GM18511 (cell line): ENCODE data around the gene KIRREL1.

Source experiments
- ATAC-seq: cut with Tn5 transposase; IDR thresholded peaks from one replicate; pipeline ENCODE4 v1.9.1; 2021; ENCODE audit warnings: mild to moderate bottlenecking, moderate library complexity; ENCODE audit not compliant: unreplicated experiment

KIRREL1 gene

DNA sequence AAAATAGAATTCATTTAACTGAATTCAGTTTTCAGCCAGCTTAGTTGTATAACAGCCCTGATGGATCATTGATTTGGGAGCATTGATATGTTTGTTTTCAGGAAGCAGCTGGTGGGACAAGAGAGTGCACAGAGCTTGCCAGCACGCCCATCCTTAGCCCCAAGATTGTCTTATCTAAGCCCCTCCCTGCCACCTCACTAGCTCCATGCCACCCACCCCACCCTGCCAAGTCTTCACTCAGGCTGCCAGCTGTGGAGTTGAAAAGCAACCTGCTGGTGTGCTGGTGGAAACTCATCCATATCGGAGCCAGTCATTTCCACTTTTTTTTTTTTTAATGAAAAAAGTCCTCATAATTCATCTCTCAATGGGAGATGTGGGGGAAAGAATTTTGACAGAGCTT is 11.8 kb downstream of the KIRREL1 start:
- no peak for ATAC-seq

DNA sequence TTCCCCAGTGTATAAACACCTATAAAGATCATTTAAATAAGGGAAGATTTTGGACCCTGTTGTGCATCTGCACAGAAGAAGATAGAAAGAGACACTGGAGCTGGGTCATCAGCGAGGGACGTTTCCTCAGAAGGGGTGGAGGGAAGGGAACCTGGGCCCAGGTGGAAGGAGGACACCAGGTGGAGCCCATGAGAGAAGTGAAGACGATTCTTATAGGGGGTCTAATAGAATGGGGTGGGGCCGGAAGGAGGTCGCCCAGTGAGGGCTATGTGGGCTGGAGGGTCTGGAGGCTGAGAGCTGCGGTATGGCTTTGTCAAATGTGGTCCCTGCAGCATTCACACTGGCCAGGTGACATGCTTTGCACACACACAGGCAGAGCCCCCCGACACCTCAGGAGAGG is 13.7 kb downstream of the KIRREL1 start:
- no peak for ATAC-seq

DNA sequence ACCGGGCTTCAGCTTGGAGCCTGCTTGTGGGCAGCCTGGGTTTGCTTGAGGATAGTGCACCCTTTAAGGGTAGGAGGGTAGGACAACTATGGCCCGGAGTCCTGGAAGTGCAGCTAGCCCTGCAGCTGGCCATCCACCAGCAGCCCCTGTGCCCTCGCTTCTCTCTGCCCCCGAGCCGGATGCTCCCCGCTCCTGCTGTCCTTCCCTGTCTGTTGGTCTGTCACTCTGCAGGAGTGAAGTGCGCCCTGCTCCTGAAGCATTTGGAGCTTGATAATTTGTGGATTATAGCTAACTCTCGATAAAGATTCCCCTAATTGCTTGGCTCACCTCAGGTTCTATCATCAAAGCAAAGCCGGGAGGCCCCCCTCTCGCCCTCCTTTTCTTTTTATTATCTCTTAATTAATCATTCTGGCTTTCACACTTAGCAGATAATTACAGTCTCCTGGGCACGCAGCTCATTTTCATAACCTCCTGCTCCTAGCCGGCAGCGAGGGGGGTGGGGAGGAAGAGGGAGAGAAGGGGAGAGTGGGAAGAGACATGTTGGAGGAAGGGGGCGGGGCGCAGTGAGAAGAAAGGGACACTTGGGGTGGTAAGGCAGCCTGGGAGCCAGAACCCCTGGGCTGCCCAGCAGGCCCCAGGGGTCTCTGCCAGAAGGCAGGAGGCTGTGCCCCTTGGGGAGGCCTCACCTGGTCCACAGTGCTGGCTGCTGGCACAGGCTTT is 14.4 kb downstream of the KIRREL1 start:
- ATAC-seq, result no peak

DNA sequence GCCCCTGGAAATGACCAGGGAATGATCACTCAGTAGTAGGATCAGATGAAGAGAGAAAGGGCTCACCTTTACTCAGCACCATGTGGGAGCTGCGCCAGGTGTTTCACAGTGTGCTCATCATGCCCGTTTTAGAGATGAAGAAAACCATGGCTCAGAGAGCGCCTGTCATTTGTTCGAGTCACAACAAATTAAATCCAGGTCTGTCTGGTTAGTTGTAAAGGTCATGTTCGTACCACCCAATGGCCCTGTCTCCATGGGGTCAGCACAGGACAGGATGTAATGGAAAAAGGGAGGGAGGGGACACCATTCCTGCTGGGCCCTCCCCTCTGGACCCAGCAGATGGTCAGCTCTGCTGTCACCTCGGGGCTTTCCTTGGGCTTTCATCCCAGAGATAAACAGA is 15.2 kb downstream of the KIRREL1 start:
- no peak for ATAC-seq

DNA sequence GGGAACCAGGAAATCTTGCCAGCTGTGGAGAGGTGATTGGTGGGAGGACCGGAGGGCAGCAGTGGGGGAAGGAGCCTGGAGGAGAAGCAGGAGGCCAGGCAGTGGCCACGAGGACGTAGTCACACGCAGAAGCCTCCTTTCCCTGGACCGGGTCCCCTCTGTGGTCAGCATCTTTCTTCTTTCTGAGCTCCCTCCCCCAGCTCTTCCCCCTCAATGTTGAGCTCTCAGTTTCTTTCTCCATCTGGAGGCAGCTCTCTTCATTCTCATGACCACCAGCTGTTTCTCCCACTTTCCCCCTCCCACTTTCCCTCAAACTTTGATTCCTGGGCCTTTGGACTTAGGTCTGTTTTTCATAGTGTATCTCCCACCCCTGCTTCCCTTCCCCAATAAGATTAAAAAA is 18.3 kb downstream of the KIRREL1 start:
- no peak for ATAC-seq

DNA sequence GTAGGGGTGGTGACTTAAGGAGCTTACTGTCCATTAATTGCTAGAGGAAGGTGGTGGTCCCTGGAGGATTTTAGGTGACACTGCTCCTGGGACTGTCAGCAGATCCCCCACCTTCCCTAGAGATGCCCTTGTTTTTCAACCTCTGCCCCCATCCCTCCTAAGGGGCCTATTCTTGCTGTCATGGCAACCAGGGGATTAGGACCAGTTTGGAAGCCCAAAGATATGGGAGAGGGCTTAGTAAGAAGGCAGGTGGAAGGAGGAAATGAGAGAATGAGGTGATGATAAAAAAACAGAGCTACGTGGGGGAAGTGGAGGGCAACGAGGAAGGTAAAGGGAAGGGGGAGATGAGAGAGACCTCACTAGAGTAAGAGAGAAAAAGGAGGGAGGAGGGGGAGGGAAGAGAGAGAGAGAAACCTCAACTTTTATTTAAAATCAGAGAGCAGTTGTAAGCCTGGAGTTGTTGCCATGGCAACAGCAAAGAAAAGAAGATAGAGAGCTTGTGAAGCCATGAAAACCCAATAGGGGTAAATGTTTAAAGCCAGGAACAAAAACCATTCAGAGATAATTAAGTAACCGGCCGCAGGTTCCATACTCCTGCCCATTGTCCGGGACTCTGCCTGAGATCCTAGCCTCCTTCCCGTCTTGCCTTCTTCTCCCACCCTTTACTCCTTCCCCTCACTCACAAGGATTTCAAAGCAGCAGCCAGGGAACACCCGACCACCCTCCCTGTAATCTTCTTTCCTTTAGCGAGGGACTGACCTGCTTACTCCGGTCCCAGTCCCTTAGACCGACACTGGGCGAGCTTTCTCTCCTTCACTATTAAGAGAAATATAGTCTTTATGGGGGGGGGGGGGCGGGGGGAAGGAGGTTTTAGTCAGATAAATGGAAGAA is 20.6 kb downstream of the KIRREL1 start:
- ATAC-seq, result no peak

DNA sequence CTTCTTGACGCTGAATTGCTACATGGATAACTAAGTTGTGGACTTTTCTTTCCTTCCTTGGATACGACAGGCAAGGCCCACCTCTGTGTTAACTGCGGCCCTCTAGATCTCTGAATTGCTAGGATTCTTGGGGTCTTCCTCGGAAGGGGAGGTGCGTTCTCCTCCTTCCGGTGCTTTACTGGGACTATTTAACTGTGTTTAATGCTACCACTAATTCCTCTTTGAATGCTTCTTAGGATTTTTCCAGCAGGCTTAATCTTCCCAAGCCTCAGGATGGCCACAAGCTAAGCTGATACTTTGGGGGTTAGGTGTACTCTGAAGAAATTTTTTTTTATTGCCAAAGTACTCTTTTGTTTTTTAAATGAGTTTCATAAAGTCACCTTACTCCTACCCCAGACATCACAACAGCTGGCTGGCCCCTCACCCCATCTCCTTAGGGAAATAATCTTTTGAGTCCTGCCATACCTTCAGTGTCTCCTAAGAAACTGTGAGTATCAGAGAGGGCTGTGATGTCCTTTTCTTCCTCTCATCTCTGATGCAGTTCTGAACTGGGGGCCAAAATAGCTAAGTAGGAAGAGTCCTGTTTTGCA is 21.4 kb downstream of the KIRREL1 start:
- no peak for ATAC-seq

DNA sequence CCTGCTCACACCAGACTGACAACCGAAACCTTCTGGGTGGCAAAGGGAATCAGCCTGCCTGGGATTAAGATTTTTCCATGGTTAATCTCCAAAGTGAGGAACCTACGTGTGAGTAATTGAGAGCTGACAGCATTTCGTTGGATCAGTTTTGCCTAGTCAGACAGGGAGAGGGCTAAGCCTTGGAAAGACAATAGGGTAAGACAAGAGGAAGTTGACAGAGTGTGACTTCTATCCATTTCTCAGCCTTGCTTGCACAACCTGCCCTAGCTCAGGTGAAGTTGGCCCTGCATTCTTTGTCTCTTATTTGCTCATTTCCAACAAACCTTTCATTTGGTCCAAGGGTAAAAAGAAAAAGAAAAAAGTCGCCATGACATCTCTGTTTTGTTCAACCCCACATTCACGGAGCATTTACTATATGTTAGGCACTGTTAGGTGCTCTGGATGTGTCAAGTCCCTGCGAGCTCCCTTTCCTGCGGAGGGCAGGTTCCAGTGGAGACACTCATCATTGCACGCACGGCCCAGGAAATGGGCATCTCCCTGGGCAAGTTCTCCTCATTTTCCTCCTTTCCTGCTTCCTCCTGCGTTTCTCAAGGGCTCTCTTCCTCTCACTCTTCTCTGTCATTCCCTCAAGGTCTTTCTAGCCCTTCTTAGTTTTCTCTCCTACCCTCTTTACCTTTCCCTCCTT is 23.3 kb downstream of the KIRREL1 start:
- ATAC-seq, result no peak

DNA sequence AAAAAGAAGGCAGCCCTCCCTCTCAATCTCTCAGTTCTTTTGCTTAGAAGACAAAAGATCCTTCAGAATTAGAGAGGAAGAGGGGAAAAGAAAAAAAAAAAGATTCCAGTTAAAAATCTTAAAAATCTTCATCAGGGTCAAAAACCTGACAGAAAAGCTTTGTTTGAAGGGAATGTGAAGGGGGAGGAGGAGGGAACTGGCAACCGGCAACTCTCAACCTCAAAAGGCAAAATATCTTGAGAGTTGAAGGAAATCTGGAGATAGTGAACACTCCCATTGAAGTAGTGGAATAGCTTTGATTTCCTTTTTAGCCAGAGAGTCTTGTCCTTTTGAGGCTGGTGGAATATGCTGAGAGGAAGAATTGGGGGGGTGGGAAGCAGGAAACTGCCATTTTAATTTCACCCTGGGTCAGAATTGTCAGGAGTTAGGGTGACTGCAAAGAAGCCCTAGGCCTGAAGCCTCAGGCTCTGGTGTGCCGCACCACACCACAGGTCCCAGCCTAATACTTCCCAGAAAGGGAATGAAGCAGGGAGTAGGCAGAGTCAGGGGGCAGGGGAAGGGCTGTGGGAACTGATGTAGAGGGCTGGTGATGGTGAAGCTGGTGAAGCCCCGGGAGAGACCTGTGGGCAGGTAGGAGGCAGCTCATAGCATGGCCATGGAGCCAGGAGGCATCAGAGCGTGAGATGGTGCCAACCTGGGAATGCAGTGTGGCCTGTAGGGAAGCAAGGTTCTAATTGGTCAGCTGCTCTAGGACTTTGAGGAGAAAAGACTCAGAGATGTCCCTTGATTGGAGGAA is 24.6 kb downstream of the KIRREL1 start:
- no peak for ATAC-seq

DNA sequence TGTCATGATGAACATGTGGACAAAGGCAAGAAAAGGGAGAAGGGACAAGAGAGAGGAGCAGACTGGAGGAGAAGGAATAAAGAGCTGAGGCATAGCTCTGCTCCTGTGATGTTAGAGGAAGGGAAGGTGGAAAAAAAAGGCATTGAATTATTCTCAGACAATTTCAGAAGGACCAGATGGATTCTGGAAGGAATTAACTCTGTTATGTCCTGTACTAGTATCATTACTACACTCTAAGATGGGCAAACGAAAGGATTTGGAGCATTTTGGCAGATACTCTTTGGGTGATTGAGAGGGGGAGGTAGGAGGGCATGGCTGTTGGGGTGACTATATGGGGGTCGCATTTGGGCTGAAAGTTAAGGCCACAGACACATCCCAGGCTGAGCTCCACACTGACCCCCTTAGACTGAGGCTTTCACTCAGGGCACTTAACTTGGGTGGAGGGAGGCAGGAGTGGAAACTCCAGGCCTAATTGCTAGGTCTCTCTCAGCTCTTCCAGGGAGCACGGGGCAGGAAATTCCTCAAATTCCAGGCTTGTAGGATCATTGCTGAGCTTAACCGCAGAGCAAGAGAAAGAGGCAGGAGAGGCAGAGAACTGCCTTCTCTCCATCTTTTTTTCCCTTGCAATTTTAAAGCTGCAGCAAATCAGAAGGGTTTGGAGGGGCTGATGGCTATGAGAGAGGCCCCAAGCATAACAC is 25.9 kb downstream of the KIRREL1 start:
- ATAC-seq, result no peak

DNA sequence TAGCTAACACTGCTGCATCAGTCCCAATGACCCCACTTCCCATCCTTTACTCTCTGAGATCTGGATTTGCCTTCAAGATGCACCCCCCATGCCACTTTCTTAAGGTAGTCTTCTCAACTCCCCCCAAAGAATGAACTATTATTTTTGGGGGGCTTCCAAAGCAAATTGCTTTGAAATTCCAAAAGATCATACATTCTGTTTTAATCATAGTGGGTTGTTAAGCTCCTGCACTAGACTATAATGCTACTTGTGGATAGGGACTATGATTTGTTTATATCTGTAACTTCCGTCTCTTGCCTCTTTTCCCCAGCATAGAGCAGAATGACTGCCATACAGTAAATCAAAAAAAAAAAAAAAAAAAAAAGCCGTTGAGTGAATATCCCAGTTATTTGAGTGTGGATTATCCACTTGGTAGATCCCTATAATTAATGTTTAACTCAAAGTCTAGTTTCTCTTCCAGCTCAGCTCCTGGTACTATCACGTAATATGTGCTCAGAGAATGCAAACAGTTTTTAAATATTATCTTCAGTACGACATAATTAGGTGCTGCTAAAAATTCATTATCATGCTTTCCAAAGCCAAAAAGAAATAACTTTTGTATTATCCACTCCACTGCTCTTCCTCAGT is 26.9 kb downstream of the KIRREL1 start:
- no peak for ATAC-seq

DNA sequence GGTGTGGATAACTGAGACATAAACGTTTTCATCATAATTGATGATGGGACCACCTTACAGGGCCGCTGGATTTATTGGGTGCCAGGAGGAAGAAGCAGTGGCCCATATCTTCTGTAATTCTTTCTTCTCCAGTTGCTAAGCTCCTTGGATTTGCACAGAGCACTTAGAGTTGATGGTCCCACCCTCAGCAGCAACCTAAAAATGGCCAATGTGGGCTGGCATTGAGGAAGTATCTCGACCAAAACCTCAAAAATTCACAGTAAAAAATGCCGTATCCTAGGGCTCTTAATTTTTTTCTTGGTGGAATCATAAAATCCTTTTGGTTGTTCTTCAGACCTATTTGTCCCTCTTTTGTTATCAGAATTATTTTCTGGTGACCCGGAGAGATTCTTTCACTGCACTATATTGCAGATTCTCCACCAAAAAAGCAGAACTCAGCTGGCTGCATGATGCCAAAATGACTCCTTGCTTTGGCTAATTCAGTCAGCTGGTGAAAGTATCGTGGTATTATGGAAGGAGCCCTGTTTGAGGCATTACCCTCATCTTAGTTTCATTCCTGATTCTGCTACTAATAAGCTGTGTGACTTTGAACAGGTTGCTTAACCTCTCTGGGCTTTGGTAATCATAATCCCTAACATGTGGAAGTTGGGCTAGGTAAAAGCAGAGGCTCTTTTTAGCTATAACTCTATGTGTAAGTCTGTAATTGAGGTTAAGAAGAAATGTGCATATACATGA is 27.6 kb downstream of the KIRREL1 start:
- no peak for ATAC-seq

DNA sequence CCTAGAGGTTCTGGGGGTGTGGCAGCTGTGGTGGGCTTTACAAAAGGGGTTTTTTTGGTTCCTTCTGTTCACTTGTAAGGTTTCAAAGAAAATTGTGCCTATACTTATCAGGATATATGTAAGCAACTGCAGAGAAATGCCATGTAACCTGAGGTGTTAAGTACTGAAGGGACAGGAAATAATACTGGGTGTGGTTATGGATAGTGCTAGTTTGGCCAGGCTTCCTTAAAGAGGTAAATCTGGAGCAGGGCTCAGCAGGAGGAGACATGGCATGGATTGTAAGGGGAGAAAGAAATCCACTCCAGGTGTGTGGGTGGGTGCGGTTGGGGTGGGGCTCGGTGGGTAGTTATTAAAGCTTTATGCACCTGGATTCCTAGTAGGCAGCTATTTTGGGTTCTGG is 28.3 kb downstream of the KIRREL1 start:
- no peak for ATAC-seq

DNA sequence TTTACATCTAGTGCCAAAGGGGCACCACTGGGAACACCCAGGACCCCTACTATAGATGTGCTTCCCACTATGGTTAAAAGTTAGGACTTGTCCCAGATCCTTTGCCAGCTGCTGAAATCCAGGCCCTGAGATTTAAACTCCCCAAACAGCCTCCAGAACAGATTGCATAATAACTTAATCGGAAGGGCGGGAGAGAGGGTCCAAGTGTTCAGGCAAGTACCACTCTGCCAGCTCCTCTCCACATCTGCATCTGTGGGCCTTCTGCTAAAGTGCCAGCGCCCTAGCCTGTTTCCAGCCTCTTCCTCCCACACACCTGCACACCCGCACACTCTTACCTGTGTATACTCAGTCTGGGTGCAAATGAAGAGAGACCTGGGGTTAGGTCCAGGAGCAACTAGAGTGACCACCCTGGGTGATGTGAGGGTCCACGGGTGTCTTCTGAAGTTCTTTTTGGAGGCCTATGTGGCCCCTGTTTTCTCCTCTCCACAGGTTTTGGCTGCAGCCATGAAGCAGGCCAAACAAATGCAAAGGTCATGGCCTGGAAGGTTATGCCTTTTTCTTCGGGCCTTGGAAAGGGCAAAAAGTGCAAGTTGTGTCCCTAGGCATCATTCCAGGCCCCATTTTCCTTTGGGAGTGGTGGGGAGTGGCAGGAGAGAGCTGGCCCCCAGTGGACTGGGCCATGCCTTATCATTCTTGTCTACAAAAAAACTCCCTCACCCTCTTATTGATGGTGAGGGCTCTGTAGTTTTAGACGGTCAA is 29.3 kb downstream of the KIRREL1 start:
- no peak for ATAC-seq

DNA sequence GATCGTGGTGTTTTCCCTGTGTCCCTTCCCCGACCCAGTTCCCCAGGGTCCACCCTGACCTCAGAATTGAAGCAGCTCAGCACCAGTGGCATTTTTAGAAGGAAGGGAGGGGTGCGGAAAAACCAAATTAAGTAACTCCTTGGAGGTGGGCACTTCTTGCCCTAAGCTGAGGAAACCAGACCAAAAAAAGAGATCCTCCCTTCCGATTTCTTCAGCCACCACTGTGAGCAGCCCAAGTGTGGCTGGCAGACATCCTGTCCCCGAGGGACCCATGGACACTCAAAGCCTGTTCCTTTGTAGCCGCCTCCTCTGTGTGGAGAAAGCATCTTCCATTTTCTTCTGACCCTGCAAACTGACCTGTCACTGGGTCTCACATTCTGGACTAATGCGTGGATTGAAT is 31.3 kb downstream of the KIRREL1 start:
- no peak for ATAC-seq

DNA sequence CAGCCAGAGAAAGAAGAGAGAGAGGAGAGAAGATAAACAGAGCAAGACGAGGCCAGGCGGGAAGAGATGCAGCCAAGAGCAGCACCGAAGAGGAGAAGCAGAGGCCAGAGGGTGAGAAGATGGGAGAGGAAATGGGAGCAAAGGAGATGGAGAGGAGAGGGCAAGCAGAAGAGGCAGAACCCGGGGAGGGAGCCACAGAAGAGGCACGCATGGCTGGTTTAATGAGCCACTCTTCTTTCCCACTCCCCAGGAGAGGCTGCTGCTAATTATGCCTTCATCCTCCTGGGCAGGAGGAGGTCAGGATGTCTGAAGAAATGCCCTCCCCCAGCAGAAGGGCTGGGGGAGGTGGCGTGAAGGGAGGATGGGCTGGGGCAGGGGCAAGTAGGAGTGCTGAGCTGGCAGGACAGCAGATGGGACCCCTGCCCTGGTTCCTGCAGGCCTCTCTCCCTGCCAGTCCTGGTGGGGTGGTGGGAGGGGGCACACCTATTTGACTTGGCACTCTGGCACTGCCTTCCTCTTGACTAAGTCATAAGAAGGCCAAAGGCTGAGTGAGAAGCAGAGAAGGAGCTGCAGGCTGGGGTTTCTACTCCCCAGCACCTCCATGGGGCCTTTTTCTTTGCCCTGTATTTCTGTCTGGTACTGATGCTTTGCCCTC is 32.3 kb downstream of the KIRREL1 start:
- no peak for ATAC-seq

DNA sequence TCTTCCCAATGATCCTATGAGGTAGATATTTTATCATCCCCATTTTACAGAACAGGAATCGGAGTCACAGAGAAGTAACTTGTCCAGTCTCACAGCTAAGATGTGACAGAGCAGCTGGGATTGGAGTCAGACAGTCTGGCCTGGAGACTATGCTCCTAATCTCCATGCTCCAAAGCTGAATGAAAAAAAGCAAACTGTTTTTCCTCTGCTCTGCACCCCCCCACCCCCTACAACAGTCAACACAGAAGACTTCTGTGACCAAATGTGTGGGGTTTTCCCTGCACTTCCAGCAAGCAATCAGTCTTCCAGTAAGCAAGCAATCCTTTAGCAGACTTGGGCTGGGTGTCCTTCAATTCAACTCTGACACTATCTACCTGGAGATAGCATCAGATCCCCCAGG is 33.2 kb downstream of the KIRREL1 start:
- ATAC-seq, result no peak

DNA sequence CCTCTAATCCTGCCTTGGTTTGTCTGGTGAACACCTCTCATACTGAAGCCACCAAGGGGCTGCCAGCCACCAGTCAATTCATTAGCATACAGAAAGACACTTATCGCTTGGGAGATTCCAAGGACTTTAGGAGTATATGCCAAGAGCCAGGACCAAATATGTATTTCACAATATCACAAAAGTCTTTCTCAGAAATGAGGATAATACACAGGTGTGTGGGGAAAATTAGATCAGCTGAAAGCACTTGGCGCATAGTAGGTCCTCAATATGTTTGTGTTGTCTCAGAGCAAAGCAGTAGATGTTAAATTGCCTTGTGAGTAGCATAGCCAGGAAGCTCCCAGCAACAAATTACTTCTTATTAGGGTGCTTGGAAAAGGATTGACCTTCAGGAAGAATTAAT is 34.1 kb downstream of the KIRREL1 start:
- no peak for ATAC-seq
